Measurements from ENCODE around the gene PRKN. TPM values are rescaled to one million over a fixed set of nuclear protein-coding genes. Genes with fewer than 3 reads are reported as not detected.

Gene PRKN
- total RNA-seq, 2 donors from 2014 or later: 10.7 to 21.2 TPM

- no peak for DNase-seq (ENCODE audit: low spot score)
- Histone ChIP-seq H3K27ac (no peak overlapping the region), H3K9me3 (no peaks in the 10 kb centered on the region), H3K4me3 (no peak overlapping the region), H3K36me3 (no peaks in the 10 kb centered on the region), H3K4me1 (replicated peaks) (no peaks in the 10 kb centered on the region), H3K27me3 (replicated peaks; ENCODE audit: insufficient read depth) (no peaks in the 10 kb centered on the region)
- intact Hi-C loops (cut with DNase I): no loop called here
- TF ChIP-seq POLR2AphosphoS5 (IDR thresholded peaks at IDR 0.05) (no peak), POLR2A (IDR thresholded peaks at IDR 0.05) (no peak), CTCF (IDR thresholded peaks at IDR 0.05) (no peak)
- 53% methylated on average over 2 of the region's 2 CpGs for WGBS
Observed at GRCh38 chr6:161407115-161407514, 1320.5 kb downstream of the PRKN start.

- Histone ChIP-seq H3K27ac (no peak overlapping the region), H3K9me3 (no peaks in the 10 kb centered on the region), H3K4me3 (no peak overlapping the region), H3K27me3 (replicated peaks; ENCODE audit: insufficient read depth) (no peaks in the 10 kb centered on the region), H3K4me1 (replicated peaks) (no peaks in the 10 kb centered on the region), H3K36me3 (no peaks in the 10 kb centered on the region)
- DNase-seq (ENCODE audit: low spot score): no peak
- TF ChIP-seq CTCF (IDR thresholded peaks at IDR 0.05): no peak
- TF ChIP-seq POLR2AphosphoS5 (IDR thresholded peaks at IDR 0.05): no peak
- no peak for TF ChIP-seq POLR2A (IDR thresholded peaks at IDR 0.05)
- WGBS: 80% methylated on average over 6 of the region's 6 CpGs
- intact Hi-C loops (cut with DNase I): no loop called here
Observed at GRCh38 chr6:161406646-161407045, 1320.9 kb downstream of the PRKN start.

GRCh38 chr6:161405418-161405817 lies 1322.1 kb downstream of the PRKN start:
- no peaks in the 10 kb centered on the region for H3K4me1 ChIP-seq (replicated peaks)
- no peaks in the 10 kb centered on the region for H3K9me3 ChIP-seq
- no peaks in the 10 kb centered on the region for H3K36me3 ChIP-seq
- TF ChIP-seq POLR2A (IDR thresholded peaks at IDR 0.05) (no peak), POLR2AphosphoS5 (IDR thresholded peaks at IDR 0.05) (no peak), CTCF (IDR thresholded peaks at IDR 0.05) (no peak)
- H3K27ac ChIP-seq: no peak overlapping the region
- intact Hi-C loops (cut with DNase I): no loop called here
- H3K27me3 ChIP-seq (replicated peaks; ENCODE audit: insufficient read depth): no peaks in the 10 kb centered on the region
- H3K4me3 ChIP-seq: no peak overlapping the region
- 97% methylated on average over 4 of the region's 4 CpGs for WGBS
- DNase-seq (ENCODE audit: low spot score): no peak

- Histone ChIP-seq H3K4me1 (replicated peaks) (no peaks in the 10 kb centered on the region), H3K27me3 (replicated peaks; ENCODE audit: insufficient read depth) (no peaks in the 10 kb centered on the region), H3K4me3 (no peak overlapping the region), H3K27ac (no peak overlapping the region), H3K9me3 (no peaks in the 10 kb centered on the region), H3K36me3 (no peaks in the 10 kb centered on the region)
- DNase-seq (ENCODE audit: low spot score): no peak
- intact Hi-C loops (cut with DNase I): no loop called here
- TF ChIP-seq CTCF (IDR thresholded peaks at IDR 0.05) (no peak), POLR2AphosphoS5 (IDR thresholded peaks at IDR 0.05) (no peak), POLR2A (IDR thresholded peaks at IDR 0.05) (no peak)
- 88% methylated on average over 1 of the region's 1 CpG for WGBS
Observed at GRCh38 chr6:161403717-161404116, 1323.8 kb downstream of the PRKN start.

GRCh38 chr6:161401587-161402309 lies 1325.8 kb downstream of the PRKN start:
- H3K27ac ChIP-seq: no peak overlapping the region
- intact Hi-C loops (cut with DNase I): no loop called here
- no peak for DNase-seq (ENCODE audit: low spot score)

More at GRCh38 chr6:161401587-161402309, 1325.8 kb downstream of the PRKN start:
- 83% methylated on average over 8 of the region's 8 CpGs for WGBS
- no peaks in the 10 kb centered on the region for H3K27me3 ChIP-seq (replicated peaks; ENCODE audit: insufficient read depth)
- H3K36me3 ChIP-seq: no peaks in the 10 kb centered on the region
- H3K4me3 ChIP-seq: no peak overlapping the region
- no peaks in the 10 kb centered on the region for H3K9me3 ChIP-seq
- H3K4me1 ChIP-seq (replicated peaks): no peaks in the 10 kb centered on the region
- TF ChIP-seq POLR2A (IDR thresholded peaks at IDR 0.05) (no peak), CTCF (IDR thresholded peaks at IDR 0.05) (no peak), POLR2AphosphoS5 (IDR thresholded peaks at IDR 0.05) (no peak)
